ENCODE results near the gene GALNT9.

GRCh38 chr12:132251310-132251709, 78.1 kb downstream of the GALNT9 start:
- no peak for TF ChIP-seq CSRNP3 (CRISPR knock-in tag; IDR thresholded peaks at IDR 0.05)
- no peak for TF ChIP-seq ZFP30 (CRISPR knock-in tag; IDR thresholded peaks at IDR 0.05)
- no peak for TF ChIP-seq RARB (CRISPR knock-in tag; IDR thresholded peaks at IDR 0.05)
- TF ChIP-seq PPARA (CRISPR knock-in tag; IDR thresholded peaks at IDR 0.05; ENCODE audit: borderline replicate concordance): no peak
- no peak for TF ChIP-seq ZNF8 (CRISPR knock-in tag; IDR thresholded peaks at IDR 0.05)
- TF ChIP-seq TOX (CRISPR knock-in tag; IDR thresholded peaks at IDR 0.05; ENCODE audit: borderline replicate concordance): no peak
- TF ChIP-seq SNAI2 (CRISPR knock-in tag; IDR thresholded peaks at IDR 0.05): no peak
- no peak for TF ChIP-seq TCF4 (CRISPR knock-in tag; IDR thresholded peaks at IDR 0.05; ENCODE audit: borderline replicate concordance)
- TF ChIP-seq ZNF70 (CRISPR knock-in tag; IDR thresholded peaks at IDR 0.05): no peak
- no peak for TF ChIP-seq CREB5 (CRISPR knock-in tag; IDR thresholded peaks at IDR 0.05; ENCODE audit: low read depth)
